OCI-LY1 (cell line): ENCODE measurements around the gene REEP6.

Experiments used
- H2AFZ ChIP-seq: fragments of 200-600 bp; sonication (generic), shearing (Covaris generic); 2 replicates; pipeline ENCODE4 v1.6.0; 2014; ENCODE audit warnings: antibody characterized with exemption, mild to moderate bottlenecking, low read length
- H3F3A ChIP-seq: fragments of 200-600 bp; sonication (generic), shearing (Covaris generic); 2 replicates; pipeline ENCODE4 v1.6.0; 2014; ENCODE audit warnings: mild to moderate bottlenecking, antibody characterized with exemption, low read length, moderate library complexity; ENCODE audit not compliant: insufficient read depth
- H3K27ac ChIP-seq: fragments of 200-600 bp; sonication (generic); 2 replicates; pipeline ENCODE4 v1.5.1; 2014; ENCODE audit warnings: low read length, mixed run types, mild to moderate bottlenecking, low read depth; ENCODE audit not compliant: poor library complexity, severe bottlenecking
- H3K27me3 ChIP-seq: fragments of 200-600 bp; sonication (generic); 2 replicates; pipeline ENCODE4 v1.6.0; 2014; ENCODE audit warnings: antibody characterized with exemption, mild to moderate bottlenecking, low read length, moderate library complexity; ENCODE audit not compliant: insufficient read depth
- H3K36me3 ChIP-seq: fragments of 200-600 bp; sonication (generic); 2 replicates; pipeline ENCODE4 v1.6.1; 2014; ENCODE audit warnings: mild to moderate bottlenecking, antibody characterized with exemption, low read length, moderate library complexity, mixed read lengths; ENCODE audit not compliant: insufficient read depth
- H3K4me1 ChIP-seq: fragments of 200-600 bp; sonication (generic); 2 replicates; pipeline ENCODE4 v1.5.1; 2014; ENCODE audit warnings: mild to moderate bottlenecking, low read length, moderate library complexity; ENCODE audit not compliant: insufficient read depth, severe bottlenecking
- H3K4me2 ChIP-seq: fragments of 200-600 bp; sonication (generic), shearing (Covaris generic); 2 replicates; pipeline ENCODE4 v1.6.1; 2014; ENCODE audit warnings: low read length
- H3K4me3 ChIP-seq: fragments of 200-600 bp; sonication (generic); 2 replicates; pipeline ENCODE4 v1.5.1; 2014; ENCODE audit warnings: low read length, low read depth, mild to moderate bottlenecking, mixed read lengths; ENCODE audit not compliant: poor library complexity, severe bottlenecking
- H3K79me2 ChIP-seq: fragments of 200-600 bp; shearing (Covaris generic); 2 replicates; pipeline ENCODE4 v1.6.1; 2016; ENCODE audit warnings: mixed run types, low read length, mixed read lengths; ENCODE audit not compliant: insufficient read depth
- H3K9ac ChIP-seq: fragments of 200-600 bp; sonication (generic), shearing (Covaris generic); 2 replicates; pipeline ENCODE4 v1.6.1; 2014; ENCODE audit warnings: mild to moderate bottlenecking, low read length, mixed read lengths
- H3K9me2 ChIP-seq: fragments of 200-600 bp; sonication (generic), shearing (Covaris generic); 2 replicates; pipeline ENCODE4 v1.6.1; 2014; ENCODE audit warnings: low read depth, mild to moderate bottlenecking, low read length, mixed read lengths
- H3K9me3 ChIP-seq: fragments of 200-600 bp; shearing (Covaris generic); 2 replicates; pipeline ENCODE4 v1.6.1; 2014; ENCODE audit warnings: low read length, mixed read lengths
- H4K20me1 ChIP-seq: fragments of 200-600 bp; sonication (generic), shearing (Covaris generic); 2 replicates; pipeline ENCODE4 v1.6.0; 2016; ENCODE audit warnings: mild to moderate bottlenecking, low read length; ENCODE audit not compliant: insufficient read depth
- CTCF ChIP-seq: fragments of 200-600 bp; sonication (generic), shearing (Covaris generic); IDR thresholded peaks from 2 replicates; pipeline ENCODE4 v1.5.1; 2017; ENCODE audit warnings: mild to moderate bottlenecking, antibody characterized with exemption, low read length, moderate library complexity, mixed read lengths
- EZH2 ChIP-seq: fragments of 200-600 bp; sonication (generic), shearing (Covaris generic); IDR thresholded peaks from 2 replicates; pipeline ENCODE4 v1.8.0; 2017; ENCODE audit warnings: borderline replicate concordance, mixed run types, mild to moderate bottlenecking, antibody characterized with exemption, low read length, moderate library complexity, mixed read lengths

The REEP6 gene

DNA sequence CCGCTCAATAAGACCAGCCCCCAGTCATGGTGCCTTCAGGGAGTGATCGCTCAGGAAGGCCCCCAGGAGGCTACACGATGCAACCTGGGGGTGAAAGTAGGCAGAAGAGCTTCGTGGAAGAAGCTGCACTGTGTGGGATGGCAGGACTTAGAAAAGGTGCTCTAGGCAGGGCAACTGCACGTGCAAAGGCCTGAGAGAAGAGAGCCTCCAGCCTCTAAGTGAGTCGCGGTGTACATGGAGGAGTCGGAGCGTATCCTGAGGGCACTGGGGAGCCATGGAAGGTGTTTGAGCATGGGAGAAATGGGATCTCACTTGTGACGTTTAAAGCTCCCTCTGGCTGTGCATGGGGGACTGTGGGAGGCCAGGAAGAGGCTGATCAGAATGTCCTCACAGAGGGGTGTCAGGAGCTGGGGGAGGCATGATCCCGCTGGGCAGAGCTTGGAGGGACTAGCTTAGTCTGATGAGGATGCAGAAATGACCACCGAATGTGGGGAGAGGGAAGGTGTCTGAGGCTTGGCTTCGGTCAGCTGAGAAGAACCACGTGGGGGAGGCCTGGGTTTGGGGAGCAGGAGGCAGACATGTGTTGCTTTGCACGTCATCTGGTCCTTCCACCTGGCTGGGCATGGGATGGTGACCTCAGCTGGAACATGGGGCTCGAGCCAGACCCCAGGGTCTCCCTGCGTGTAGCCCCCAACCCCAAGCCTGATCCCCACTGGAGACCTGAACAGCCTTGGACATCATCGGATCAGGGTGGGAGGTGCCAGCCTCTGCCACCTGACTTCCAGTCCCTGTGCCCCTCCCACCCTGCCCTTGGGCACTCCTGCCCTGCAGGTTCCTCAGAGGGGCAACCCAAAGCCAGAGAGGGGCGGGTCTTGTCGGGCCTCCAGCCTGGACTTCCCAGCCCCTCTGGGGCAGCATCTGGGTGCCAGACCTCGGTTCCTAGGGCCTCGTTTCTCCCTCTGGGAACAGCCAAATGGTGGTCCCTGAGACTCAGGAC lies 39.9 kb upstream of the REEP6 start:
- Histone ChIP-seq H3K4me3 (no peak overlapping the region), H3K9me2 (no peaks in the 10 kb centered on the region), H3F3A (no peaks in the 10 kb centered on the region), H3K9ac (no peak overlapping the region), H3K9me3 (no peaks in the 10 kb centered on the region), H3K27me3 (peaks cover 5% of the 10 kb centered on the region; the same call in 1 of the 2 replicates), H3K4me1 (peaks cover 3% of the 10 kb centered on the region), H2AFZ (no peak overlapping the region), H3K27ac (no peak overlapping the region), H3K79me2 (no peaks in the 10 kb centered on the region), H3K36me3 (no peaks in the 10 kb centered on the region), H3K4me2 (no peak overlapping the region), H4K20me1 (no peaks in the 10 kb centered on the region)
- TF ChIP-seq CTCF = no peak
- TF ChIP-seq EZH2 = no peak

GRCh38 chr19:1451916-1452801 lies 38.8 kb upstream of the REEP6 start:
- no peak overlapping the region for H3K9ac ChIP-seq
- H3K79me2 ChIP-seq = no peaks in the 10 kb centered on the region
- H2AFZ ChIP-seq = no peak overlapping the region
- no peaks in the 10 kb centered on the region for H3F3A ChIP-seq
- H3K9me2 ChIP-seq = no peaks in the 10 kb centered on the region
- no peak for TF ChIP-seq EZH2
- TF ChIP-seq CTCF = no peak
- H4K20me1 ChIP-seq = no peaks in the 10 kb centered on the region
- no peaks in the 10 kb centered on the region for H3K36me3 ChIP-seq
- no peak overlapping the region for H3K4me2 ChIP-seq
- peaks cover 5% of the 10 kb centered on the region; the same call in 1 of the 2 replicates for H3K27me3 ChIP-seq
- peaks cover 3% of the 10 kb centered on the region for H3K4me1 ChIP-seq
- H3K4me3 ChIP-seq = no peak overlapping the region
- H3K27ac ChIP-seq = no peak overlapping the region
- no peaks in the 10 kb centered on the region for H3K9me3 ChIP-seq

DNA sequence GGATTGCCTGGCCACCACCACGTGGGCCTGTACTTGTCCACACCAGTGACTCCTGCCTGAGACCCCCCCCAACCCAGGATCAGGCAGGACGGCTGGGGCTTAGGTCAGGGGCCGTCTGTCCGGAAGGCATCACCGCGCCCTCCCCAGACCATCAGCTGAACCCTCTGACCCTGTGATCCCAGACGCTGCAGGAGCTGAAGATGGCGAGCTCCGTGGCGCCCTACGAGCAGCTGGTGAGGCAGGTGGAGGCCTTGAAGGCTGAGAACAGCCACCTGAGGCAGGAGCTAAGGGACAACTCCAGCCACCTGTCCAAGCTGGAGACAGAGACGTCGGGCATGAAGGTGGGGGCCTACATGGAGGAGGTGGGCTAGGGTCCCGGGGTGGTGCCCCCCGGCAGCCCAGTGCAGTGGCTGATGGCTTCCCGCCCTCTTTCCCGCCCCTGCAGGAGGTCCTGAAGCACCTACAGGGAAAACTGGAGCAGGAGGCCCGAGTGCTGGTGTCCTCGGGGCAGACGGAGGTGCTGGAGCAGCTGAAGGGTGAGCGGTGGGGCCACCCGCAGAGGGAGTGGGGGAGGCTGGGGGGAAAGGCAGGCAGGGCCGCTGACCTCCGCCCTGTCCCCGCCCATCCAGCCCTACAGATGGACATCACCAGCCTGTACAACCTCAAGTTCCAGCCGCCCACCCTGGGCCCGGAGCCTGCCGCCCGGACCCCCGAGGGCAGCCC lies 38.0 kb upstream of the REEP6 start:
- Histone ChIP-seq H2AFZ (no peak overlapping the region), H3K36me3 (no peaks in the 10 kb centered on the region), H3K9me2 (no peaks in the 10 kb centered on the region), H3K27ac (no peak overlapping the region), H3K4me3 (no peak overlapping the region), H3K27me3 (peaks cover 5% of the 10 kb centered on the region; the same call in 1 of the 2 replicates), H3F3A (no peaks in the 10 kb centered on the region), H3K79me2 (no peaks in the 10 kb centered on the region), H3K9me3 (no peaks in the 10 kb centered on the region), H3K4me2 (no peak overlapping the region), H3K4me1 (peaks cover 3% of the 10 kb centered on the region), H4K20me1 (no peaks in the 10 kb centered on the region), H3K9ac (no peak overlapping the region)
- TF ChIP-seq EZH2 (no peak), CTCF (no peak)
